ENCODE data around the gene RNFT2. TPM values are rescaled to one million over a fixed set of nuclear protein-coding genes. Genes with fewer than 3 reads are reported as not detected.

RNFT2 gene
- total and polyA plus RNA-seq, 7 experiments from 2014 or later = 1.2 to 8.3 (median 5.7) TPM

DNA sequence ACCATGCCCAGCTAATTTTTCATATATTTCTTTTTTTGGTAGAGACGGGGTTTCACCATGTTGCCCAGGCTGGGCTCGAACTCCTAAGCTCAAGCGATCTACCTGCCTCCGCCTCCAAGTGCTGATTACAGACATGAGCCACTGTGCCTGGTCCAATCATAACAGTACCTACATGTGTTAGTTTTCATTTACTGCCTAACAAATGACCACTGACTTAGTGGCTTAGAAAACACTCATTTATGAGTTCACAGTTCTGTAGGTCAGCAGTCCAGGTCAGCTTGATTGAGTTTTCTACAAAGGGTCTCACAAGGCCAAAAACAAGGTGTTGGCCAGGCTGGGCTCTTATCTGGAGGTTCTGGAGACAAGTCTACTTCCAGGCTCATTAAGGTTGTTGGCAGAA, 60.6 kb downstream of the RNFT2 start:
- DNase-seq (no peak), ATAC-seq (no peak)
- H3K4me3 Mint-ChIP-seq = no peak overlapping the region
- POLR2A ChIA-PET = no interaction called here
- no peaks in the 10 kb centered on the region for H3K4me1 ChIP-seq (ENCODE audit: control insufficient read depth in 2 of 2, insufficient read depth in 2 of 2, low read length in 2 of 2)
- CTCF ChIA-PET = no interaction called here
- H3K9me3 Mint-ChIP-seq = peaks cover 0 to 24% (median 8%) of the 10 kb centered on the region in 11 donors
- H3K27me3 ChIP-seq (ENCODE audit: control insufficient read depth in 2 of 2, insufficient read depth in 2 of 2, low read length in 2 of 2) = no peaks in the 10 kb centered on the region
- no peak overlapping the region for H3K27ac ChIP-seq (ENCODE audit: low read depth, low read length)
- peaks cover 0 to 17% (median 6%) of the 10 kb centered on the region in 3 experiments for H3K9me3 ChIP-seq (ENCODE audit: control insufficient read depth in 2 of 3, low read length in 3 of 3)
- H3K4me3 ChIP-seq (ENCODE audit: low read length) = no peak overlapping the region
- H3K27ac Mint-ChIP-seq = no peak overlapping the region
- peaks cover 0 to 7% (median 0%) of the 10 kb centered on the region in 3 experiments for H3K36me3 ChIP-seq (ENCODE audit: control insufficient read depth in 2 of 3, insufficient read depth in 3 of 3, low read length in 3 of 3)
- intact Hi-C loops (cut with micrococcal nuclease) = no loop called here
- H3K4me1 Mint-ChIP-seq = no peaks in the 10 kb centered on the region
- H3K27me3 Mint-ChIP-seq = no peaks in the 10 kb centered on the region
- H3K36me3 Mint-ChIP-seq = peaks cover 0 to 37% (median 26%) of the 10 kb centered on the region in 5 donors

DNA sequence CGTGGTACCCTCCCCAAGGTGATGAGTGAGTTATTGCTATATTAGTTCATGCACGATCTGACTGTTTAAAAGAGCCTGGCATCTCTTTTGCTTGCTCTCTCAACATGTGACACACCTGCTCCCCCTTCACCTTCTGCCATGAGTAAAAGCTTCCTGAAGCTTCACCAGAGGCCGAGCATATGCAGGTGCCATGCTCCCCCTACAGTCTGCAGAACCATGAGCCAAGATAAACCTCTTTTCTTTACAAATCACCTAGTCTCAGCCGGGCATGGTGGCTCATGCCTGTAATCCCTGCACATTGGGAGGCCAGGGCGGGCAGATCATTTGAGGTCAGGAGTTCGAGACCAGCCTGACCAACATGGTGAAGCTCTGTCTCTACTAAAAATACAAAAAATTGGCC, 61.8 kb downstream of the RNFT2 start:
- no peak overlapping the region for H3K4me3 ChIP-seq (ENCODE audit: low read length)
- no peak overlapping the region for H3K27ac ChIP-seq (ENCODE audit: low read depth, low read length)
- Mint-ChIP-seq H3K9me3 (peaks cover 0 to 24% (median 8%) of the 10 kb centered on the region in 11 donors), H3K36me3 (peaks cover 0 to 35% (median 25%) of the 10 kb centered on the region in 5 donors), H3K27me3 (no peaks in the 10 kb centered on the region), H3K4me3 (no peak overlapping the region), H3K4me1 (no peaks in the 10 kb centered on the region), H3K27ac (no peak overlapping the region)
- H3K4me1 ChIP-seq (ENCODE audit: control insufficient read depth in 2 of 2, insufficient read depth in 2 of 2, low read length in 2 of 2) = no peaks in the 10 kb centered on the region
- H3K36me3 ChIP-seq (ENCODE audit: control insufficient read depth in 2 of 3, insufficient read depth in 3 of 3, low read length in 3 of 3) = peaks cover 0 to 7% (median 0%) of the 10 kb centered on the region in 3 experiments
- no peak for DNase-seq
- ATAC-seq = no peak
- peaks cover 0 to 17% (median 6%) of the 10 kb centered on the region in 3 experiments for H3K9me3 ChIP-seq (ENCODE audit: control insufficient read depth in 2 of 3, low read length in 3 of 3)
- CTCF ChIA-PET = no interaction called here
- POLR2A ChIA-PET = no interaction called here
- intact Hi-C loops (cut with micrococcal nuclease) = no loop called here
- H3K27me3 ChIP-seq (ENCODE audit: control insufficient read depth in 2 of 2, insufficient read depth in 2 of 2, low read length in 2 of 2) = no peaks in the 10 kb centered on the region

DNA sequence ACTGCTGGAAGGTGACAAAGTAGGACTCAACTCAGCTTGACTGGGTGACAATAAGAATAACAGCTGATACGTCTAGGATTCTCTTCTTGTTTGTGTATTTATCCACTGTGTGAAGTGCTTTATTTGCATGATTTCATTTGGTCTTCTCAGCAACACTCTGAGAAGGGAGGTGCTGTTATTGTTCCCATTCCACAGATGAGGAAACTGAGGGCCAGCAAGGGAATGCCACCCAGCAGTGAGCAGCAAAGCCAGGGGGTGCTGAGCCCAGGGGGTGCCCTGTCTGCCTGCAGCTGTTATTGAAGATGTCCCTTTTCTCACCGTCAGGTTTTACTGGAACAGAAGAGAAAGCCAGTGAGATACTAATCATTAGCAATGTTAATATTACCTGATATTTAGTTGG, 62.8 kb downstream of the RNFT2 start:
- ChIA-PET POLR2A (no interaction called here), CTCF (no interaction called here)
- DNase-seq = no peak
- intact Hi-C loops (cut with micrococcal nuclease) = no loop called here
- Histone ChIP-seq H3K27ac (ENCODE audit: low read depth, low read length) (no peak overlapping the region), H3K36me3 (ENCODE audit: control insufficient read depth in 2 of 3, insufficient read depth in 3 of 3, low read length in 3 of 3) (peaks cover 0 to 7% (median 0%) of the 10 kb centered on the region in 3 experiments), H3K4me1 (ENCODE audit: control insufficient read depth in 2 of 2, insufficient read depth in 2 of 2, low read length in 2 of 2) (no peaks in the 10 kb centered on the region), H3K9me3 (ENCODE audit: control insufficient read depth in 2 of 3, low read length in 3 of 3) (peaks cover 0 to 17% (median 6%) of the 10 kb centered on the region in 3 experiments), H3K4me3 (ENCODE audit: low read length) (no peak overlapping the region), H3K27me3 (ENCODE audit: control insufficient read depth in 2 of 2, insufficient read depth in 2 of 2, low read length in 2 of 2) (no peaks in the 10 kb centered on the region)
- Mint-ChIP-seq H3K4me1 (no peaks in the 10 kb centered on the region), H3K4me3 (no peak overlapping the region), H3K27ac (no peak overlapping the region), H3K9me3 (peaks cover 0 to 24% (median 8%) of the 10 kb centered on the region in 11 donors), H3K27me3 (no peaks in the 10 kb centered on the region), H3K36me3 (peaks cover 0 to 32% (median 24%) of the 10 kb centered on the region in 5 donors)
- no peak for ATAC-seq

DNA sequence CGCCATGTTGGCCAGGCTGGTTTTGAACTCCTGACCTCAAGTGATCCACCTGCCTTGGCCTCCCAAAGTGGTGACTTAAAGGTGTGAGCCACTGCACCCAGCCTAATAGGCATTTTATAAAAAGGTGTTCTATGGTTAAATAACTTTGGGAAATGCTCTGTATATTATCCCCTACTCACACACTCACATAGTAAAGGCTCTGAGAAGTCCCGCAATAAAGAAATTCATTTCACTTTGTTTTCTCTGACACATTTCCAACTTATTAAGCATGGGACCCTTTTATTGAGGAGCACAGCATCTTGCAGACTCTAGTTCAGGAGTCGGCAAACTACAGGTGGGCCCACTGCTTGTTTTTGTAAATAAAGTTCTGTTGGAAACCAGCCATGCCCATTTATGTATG, 63.9 kb downstream of the RNFT2 start:
- no peak overlapping the region for H3K4me3 ChIP-seq (ENCODE audit: low read length)
- H3K4me1 Mint-ChIP-seq = no peaks in the 10 kb centered on the region
- H3K36me3 Mint-ChIP-seq = peaks cover 0 to 26% (median 18%) of the 10 kb centered on the region in 5 donors
- intact Hi-C loops (cut with micrococcal nuclease) = no loop called here
- H3K27ac ChIP-seq (ENCODE audit: low read depth, low read length) = no peak overlapping the region
- POLR2A ChIA-PET = no interaction called here
- ATAC-seq (no peak), DNase-seq (no peak)
- no peaks in the 10 kb centered on the region for H3K4me1 ChIP-seq (ENCODE audit: control insufficient read depth in 2 of 2, insufficient read depth in 2 of 2, low read length in 2 of 2)
- peaks cover 0 to 17% (median 6%) of the 10 kb centered on the region in 3 experiments for H3K9me3 ChIP-seq (ENCODE audit: control insufficient read depth in 2 of 3, low read length in 3 of 3)
- no peak overlapping the region for H3K4me3 Mint-ChIP-seq
- H3K27me3 ChIP-seq (ENCODE audit: control insufficient read depth in 2 of 2, insufficient read depth in 2 of 2, low read length in 2 of 2) = no peaks in the 10 kb centered on the region
- H3K9me3 Mint-ChIP-seq = peaks cover 0 to 24% (median 8%) of the 10 kb centered on the region in 11 donors
- H3K27me3 Mint-ChIP-seq = no peaks in the 10 kb centered on the region
- CTCF ChIA-PET = no interaction called here
- H3K27ac Mint-ChIP-seq = no peak overlapping the region
- peaks cover 0 to 7% (median 0%) of the 10 kb centered on the region in 3 experiments for H3K36me3 ChIP-seq (ENCODE audit: control insufficient read depth in 2 of 3, insufficient read depth in 3 of 3, low read length in 3 of 3)

DNA sequence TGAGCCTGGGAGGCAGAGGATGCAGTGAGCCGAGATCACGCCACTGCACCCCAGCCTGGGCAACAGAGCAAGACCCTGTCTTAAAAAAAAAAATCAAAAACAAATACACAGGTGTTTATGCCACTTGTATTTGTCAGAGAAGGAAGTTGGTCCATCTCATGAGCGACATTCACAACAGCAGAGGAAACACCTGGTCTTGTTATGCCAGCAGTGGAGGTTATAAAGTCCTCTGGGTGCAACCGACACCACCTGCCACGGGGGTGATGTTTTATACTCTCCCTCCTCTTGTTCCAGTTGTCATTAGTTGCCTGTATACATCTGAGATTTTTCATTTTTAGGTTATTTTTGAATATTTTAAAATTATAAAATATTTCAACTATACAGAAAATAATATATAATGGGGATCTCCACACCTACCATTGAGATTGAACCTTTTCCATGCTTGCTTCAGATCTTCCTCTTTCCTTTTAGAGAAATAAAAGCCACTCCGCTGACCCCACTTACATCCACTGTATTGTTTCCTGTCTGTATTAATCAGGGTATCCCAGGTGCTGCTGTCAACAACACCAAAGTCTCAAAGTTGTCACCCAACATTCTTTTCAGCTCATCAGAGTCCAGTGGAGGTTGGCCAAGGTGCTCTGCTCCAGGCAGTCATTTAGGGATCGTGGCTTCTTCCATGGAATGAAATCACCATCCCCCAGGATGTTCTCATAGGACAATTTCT, 65.1 kb downstream of the RNFT2 start:
- no peaks in the 10 kb centered on the region for H3K27me3 Mint-ChIP-seq
- ATAC-seq (no peak), DNase-seq (no peak)
- Histone ChIP-seq H3K4me1 (ENCODE audit: control insufficient read depth in 2 of 2, insufficient read depth in 2 of 2, low read length in 2 of 2) (no peaks in the 10 kb centered on the region), H3K36me3 (ENCODE audit: control insufficient read depth in 2 of 3, insufficient read depth in 3 of 3, low read length in 3 of 3) (peaks cover 0 to 7% (median 0%) of the 10 kb centered on the region in 3 experiments), H3K4me3 (ENCODE audit: low read length) (no peak overlapping the region), H3K9me3 (ENCODE audit: control insufficient read depth in 2 of 3, low read length in 3 of 3) (peaks cover 0 to 13% (median 6%) of the 10 kb centered on the region in 3 experiments), H3K27ac (ENCODE audit: low read depth, low read length) (no peak overlapping the region), H3K27me3 (ENCODE audit: control insufficient read depth in 2 of 2, insufficient read depth in 2 of 2, low read length in 2 of 2) (no peaks in the 10 kb centered on the region)
- intact Hi-C loops (cut with micrococcal nuclease) = no loop called here
- no peak overlapping the region for H3K4me3 Mint-ChIP-seq
- POLR2A ChIA-PET = no interaction called here
- CTCF ChIA-PET = interaction anchor here (0.5 kb wide), 1 partner anchor 100 kb away, joined by 3 read pairs; no protein-coding TSS in a partner anchor
- H3K9me3 Mint-ChIP-seq = peaks cover 0 to 16% (median 3%) of the 10 kb centered on the region in 11 donors
- no peaks in the 10 kb centered on the region for H3K4me1 Mint-ChIP-seq
- H3K36me3 Mint-ChIP-seq = peaks cover 0 to 17% (median 12%) of the 10 kb centered on the region in 5 donors
- H3K27ac Mint-ChIP-seq = peak overlapping the region in 1 of 9 donors; percentile 3

DNA sequence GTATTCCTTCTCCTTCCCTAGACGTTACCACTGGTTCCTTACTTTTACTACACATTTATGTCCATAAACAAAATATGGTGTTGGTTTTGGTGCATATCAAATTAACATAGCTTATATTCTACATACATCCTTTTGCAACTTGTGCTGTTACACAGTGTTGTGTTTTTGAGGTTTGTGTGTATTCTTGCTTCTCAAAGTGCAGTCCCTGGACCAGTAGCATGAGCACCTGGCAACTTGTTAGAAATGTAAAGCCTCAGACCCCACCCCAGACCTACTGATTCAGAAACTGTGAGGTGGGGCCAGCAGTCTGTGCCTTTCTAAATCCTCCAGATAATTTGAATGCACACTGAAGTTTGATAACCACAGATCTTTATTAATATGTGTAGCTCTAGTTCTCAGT, 65.9 kb downstream of the RNFT2 start:
- ChIA-PET POLR2A (no interaction called here), CTCF (no interaction called here)
- Histone ChIP-seq H3K4me1 (ENCODE audit: control insufficient read depth in 2 of 2, insufficient read depth in 2 of 2, low read length in 2 of 2) (no peaks in the 10 kb centered on the region), H3K36me3 (ENCODE audit: control insufficient read depth in 2 of 3, insufficient read depth in 3 of 3, low read length in 3 of 3) (peaks cover 0 to 3% (median 0%) of the 10 kb centered on the region in 3 experiments), H3K27me3 (ENCODE audit: control insufficient read depth in 2 of 2, insufficient read depth in 2 of 2, low read length in 2 of 2) (no peaks in the 10 kb centered on the region), H3K27ac (ENCODE audit: low read depth, low read length) (no peak overlapping the region), H3K4me3 (ENCODE audit: low read length) (no peak overlapping the region), H3K9me3 (ENCODE audit: control insufficient read depth in 2 of 3, low read length in 3 of 3) (peaks cover 0 to 5% (median 5%) of the 10 kb centered on the region in 3 experiments)
- intact Hi-C loops (cut with micrococcal nuclease) = no loop called here
- H3K9me3 Mint-ChIP-seq = peaks cover 0 to 11% (median 1%) of the 10 kb centered on the region in 11 donors
- no peaks in the 10 kb centered on the region for H3K4me1 Mint-ChIP-seq
- peaks cover 0 to 12% (median 10%) of the 10 kb centered on the region in 5 donors for H3K36me3 Mint-ChIP-seq
- ATAC-seq (no peak), DNase-seq (no peak)
- H3K27me3 Mint-ChIP-seq = no peaks in the 10 kb centered on the region
- H3K4me3 Mint-ChIP-seq = no peak overlapping the region
- H3K27ac Mint-ChIP-seq = no peak overlapping the region

All from naive thymus-derived CD4-positive, alpha-beta T cell (primary cell).